Measurements from ENCODE around the gene PI4K2A. TPM values are rescaled to one million over a fixed set of nuclear protein-coding genes. Genes with fewer than 3 reads are reported as not detected.

Gene PI4K2A
- 17.7 and 18.4 TPM in 2 replicates for total RNA-seq
- total RNA-seq (2013), result 7.0 TPM
- polyA plus RNA-seq, result 7.9 and 26.6 TPM in 2 replicates
- polyA minus RNA-seq, result 14.8 and 18.9 TPM in 2 replicates

DNA sequence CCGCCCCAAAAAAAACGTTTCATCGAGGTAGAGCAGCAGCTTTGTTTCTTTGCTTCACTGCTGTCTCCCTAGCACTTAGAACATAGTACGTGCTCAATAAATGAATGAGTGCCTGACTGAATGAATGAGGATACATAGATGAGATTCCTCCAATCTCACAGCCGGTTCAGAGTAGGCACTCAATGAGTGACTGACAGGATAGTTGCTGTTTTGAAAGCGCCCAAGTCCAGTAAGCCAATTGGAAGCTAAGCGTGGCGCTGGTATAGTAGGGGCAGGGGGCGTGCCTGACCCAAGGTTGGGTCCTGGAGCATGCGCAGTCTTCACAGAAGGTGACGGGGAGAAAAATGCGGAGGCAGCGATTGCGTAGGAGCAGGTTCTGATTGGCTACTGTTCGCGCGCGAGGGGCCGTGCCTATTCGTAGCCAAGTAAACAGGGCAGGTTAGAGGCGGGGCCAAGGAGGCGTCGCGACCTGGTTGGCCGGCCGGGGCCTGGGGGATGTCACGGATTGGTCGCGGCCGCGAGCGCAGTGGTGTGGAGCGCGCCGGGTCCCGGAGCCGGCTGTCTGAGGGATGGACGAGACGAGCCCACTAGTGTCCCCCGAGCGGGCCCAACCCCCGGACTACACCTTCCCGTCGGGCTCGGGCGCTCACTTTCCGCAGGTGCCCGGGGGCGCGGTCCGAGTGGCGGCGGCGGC, at the start of gene PI4K2A:
TSS of gene PI4K2A (plus strand) at position 498 of the 694 bp plus-strand sequence. CDS start at position 570, 72 bp downstream.
- intact Hi-C loops (cut with micrococcal nuclease), result loop anchor here (1.0 to 2.0 kb wide), 4 partner anchors 36 to 239 kb away; partner anchors contain the start of genes AVPI1, RRP12 and ZFYVE27
- DNase-seq (peak; percentile 99), ATAC-seq (ENCODE audit: low read depth) (peak; percentile 96)
- Mint-ChIP-seq H3K27ac (peak within 1 kb of the TSS; percentile 97), H3K4me3 (peak within 1 kb of the TSS; percentile 99), H3K27me3 (no peaks in the 10 kb centered on the region), H3K9me3 (ENCODE audit: insufficient read depth) (no peaks in the 10 kb centered on the region), H3K4me1 (peaks cover 22% of the 10 kb centered on the region)
- Histone ChIP-seq H2AFZ (ENCODE audit: insufficient read depth, low read depth, low read length, poor library complexity, severe bottlenecking) (peak within 1 kb of the TSS; percentile 63), H3K79me2 (ENCODE audit: control insufficient read depth, insufficient read depth, low read length) (peaks cover 34% of the 10 kb centered on the region), H3K4me1 (ENCODE audit: control insufficient read depth in 2 of 2, insufficient read depth in 2 of 2, low read length in 2 of 2) (peaks cover 8 to 18% of the 10 kb centered on the region in 2 donors), H3K36me3 (replicated peaks in 1 of 2; ENCODE audit: control extremely low read depth in 1 of 2, control insufficient read depth in 1 of 2, extremely low read depth in 1 of 2, insufficient read depth in 2 of 2, low read length in 1 of 2) (peaks cover 0 to 11% of the 10 kb centered on the region in 2 experiments), H3K27ac (ENCODE audit: low read length in 2 of 2) (peak within 1 kb of the TSS; percentile 70 to 86), H3K27me3 (replicated peaks in 1 of 4; ENCODE audit: control extremely low read depth in 1 of 4, control insufficient read depth in 3 of 4, insufficient read depth in 4 of 4, low read length in 3 of 4) (no peaks in the 10 kb centered on the region), H3K9me3 (ENCODE audit: control extremely low read depth in 1 of 3, control insufficient read depth in 2 of 3, insufficient read depth in 1 of 3, low read length in 2 of 3) (no peaks in the 10 kb centered on the region), H3K4me3 (ENCODE audit: control extremely low read depth in 1 of 5, extremely low read depth in 1 of 5, insufficient read depth in 1 of 5, low read depth in 2 of 5, low read length in 4 of 5) (peak within 1 kb of the TSS; percentile 43 to 84 (median 77)), H3K4me2 (replicated peaks; ENCODE audit: low read depth, low read length, poor library complexity, severe bottlenecking) (peak within 1 kb of the TSS; percentile 99), H3K9ac (ENCODE audit: low read length) (peak within 1 kb of the TSS; percentile 85), H4K20me1 (ENCODE audit: control insufficient read depth, insufficient read depth, low read length, poor library complexity, severe bottlenecking) (no peaks in the 10 kb centered on the region)
- ChIA-PET CTCF (no interaction called here), POLR2A (interaction anchor here (0.6 to 1.9 kb wide), 4 partner anchors 9 to 1664 kb away, joined by 3 to 7 read pairs (median 4); partner anchors contain the start of genes R3HCC1L and ZFYVE27)
- WGBS (ENCODE audit: insufficient coverage), result 1% methylated on average over 51 of the region's 54 CpGs
- no peak for TF ChIP-seq EZH2 (IDR thresholded peaks at IDR 0.05; ENCODE audit: borderline replicate concordance, insufficient read depth, low read depth, low read length, poor library complexity, severe bottlenecking)

DNA sequence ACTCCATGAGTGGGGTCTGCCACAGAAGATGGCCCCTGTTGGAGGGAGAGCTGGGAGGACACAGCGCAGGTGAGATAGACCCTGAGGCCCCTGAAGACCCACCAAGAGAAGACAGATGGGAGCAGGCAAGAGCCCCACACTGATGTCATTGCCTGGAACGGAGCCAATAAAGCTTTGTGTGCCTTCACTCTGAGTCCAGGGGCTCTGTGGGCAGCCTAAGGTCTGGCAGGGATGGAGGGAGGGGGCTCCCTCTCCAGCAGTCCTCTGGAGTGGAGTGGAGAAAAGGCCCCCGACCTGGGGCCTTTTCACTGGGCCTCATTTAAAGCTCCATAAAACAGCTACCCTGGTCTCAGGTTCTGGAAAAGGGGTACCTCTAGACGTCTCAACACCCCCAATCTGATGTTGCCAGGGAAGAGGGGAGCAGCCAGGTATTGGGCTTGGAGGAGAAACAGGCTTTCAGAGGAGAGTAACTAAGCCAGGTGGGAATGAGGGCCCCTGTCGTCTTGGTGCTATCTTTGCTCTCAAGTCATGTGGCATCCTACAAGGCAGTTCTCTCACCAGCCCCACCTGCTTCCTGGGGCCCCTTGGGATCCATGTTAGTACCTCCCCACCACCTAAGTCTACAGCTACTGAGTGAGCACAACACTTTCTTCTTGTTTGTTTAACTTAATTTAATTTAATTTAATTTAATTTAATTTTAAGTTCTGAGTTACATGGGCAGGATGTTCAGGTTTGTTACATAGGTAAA, 49.5 kb upstream of the PI4K2A start:
- no peak overlapping the region for H3K9ac ChIP-seq (ENCODE audit: low read length)
- no peaks in the 10 kb centered on the region for H3K27me3 ChIP-seq (replicated peaks in 1 of 4; ENCODE audit: control extremely low read depth in 1 of 4, control insufficient read depth in 3 of 4, insufficient read depth in 4 of 4, low read length in 3 of 4)
- no peaks in the 10 kb centered on the region for H3K9me3 ChIP-seq (ENCODE audit: control extremely low read depth in 1 of 3, control insufficient read depth in 2 of 3, insufficient read depth in 1 of 3, low read length in 2 of 3)
- Mint-ChIP-seq H3K9me3 (ENCODE audit: insufficient read depth) (no peaks in the 10 kb centered on the region), H3K27me3 (peaks cover 3% of the 10 kb centered on the region), H3K4me1 (no peaks in the 10 kb centered on the region), H3K4me3 (no peak overlapping the region), H3K27ac (no peak overlapping the region)
- H3K27ac ChIP-seq (ENCODE audit: low read length in 2 of 2), result no peak overlapping the region
- no peaks in the 10 kb centered on the region for H3K79me2 ChIP-seq (ENCODE audit: control insufficient read depth, insufficient read depth, low read length)
- no peaks in the 10 kb centered on the region for H4K20me1 ChIP-seq (ENCODE audit: control insufficient read depth, insufficient read depth, low read length, poor library complexity, severe bottlenecking)
- no peak overlapping the region for H3K4me3 ChIP-seq (ENCODE audit: control extremely low read depth in 1 of 5, extremely low read depth in 1 of 5, insufficient read depth in 1 of 5, low read depth in 2 of 5, low read length in 4 of 5)
- POLR2A ChIA-PET, result interaction anchor here (0.6 kb wide), 1 partner anchor 180 kb away, joined by 4 read pairs; no protein-coding TSS in a partner anchor
- H3K4me1 ChIP-seq (ENCODE audit: control insufficient read depth in 2 of 2, insufficient read depth in 2 of 2, low read length in 2 of 2), result no peaks in the 10 kb centered on the region
- WGBS (ENCODE audit: insufficient coverage), result 100% methylated on average over 2 of the region's 5 CpGs
- H3K4me2 ChIP-seq (replicated peaks; ENCODE audit: low read depth, low read length, poor library complexity, severe bottlenecking), result no peak overlapping the region
- no peak for DNase-seq
- CTCF ChIA-PET, result interaction anchor here (1.3 kb wide), 1 partner anchor 18 kb away, joined by 3 read pairs; the partner anchor contains the start of gene ANKRD2
- ATAC-seq (ENCODE audit: low read depth), result no peak
- no peaks in the 10 kb centered on the region for H3K36me3 ChIP-seq (replicated peaks in 1 of 2; ENCODE audit: control extremely low read depth in 1 of 2, control insufficient read depth in 1 of 2, extremely low read depth in 1 of 2, insufficient read depth in 2 of 2, low read length in 1 of 2)
- intact Hi-C loops (cut with micrococcal nuclease), result no loop called here
- no peak for TF ChIP-seq EZH2 (IDR thresholded peaks at IDR 0.05; ENCODE audit: borderline replicate concordance, insufficient read depth, low read depth, low read length, poor library complexity, severe bottlenecking)
- TF ChIP-seq, protein P1, sequence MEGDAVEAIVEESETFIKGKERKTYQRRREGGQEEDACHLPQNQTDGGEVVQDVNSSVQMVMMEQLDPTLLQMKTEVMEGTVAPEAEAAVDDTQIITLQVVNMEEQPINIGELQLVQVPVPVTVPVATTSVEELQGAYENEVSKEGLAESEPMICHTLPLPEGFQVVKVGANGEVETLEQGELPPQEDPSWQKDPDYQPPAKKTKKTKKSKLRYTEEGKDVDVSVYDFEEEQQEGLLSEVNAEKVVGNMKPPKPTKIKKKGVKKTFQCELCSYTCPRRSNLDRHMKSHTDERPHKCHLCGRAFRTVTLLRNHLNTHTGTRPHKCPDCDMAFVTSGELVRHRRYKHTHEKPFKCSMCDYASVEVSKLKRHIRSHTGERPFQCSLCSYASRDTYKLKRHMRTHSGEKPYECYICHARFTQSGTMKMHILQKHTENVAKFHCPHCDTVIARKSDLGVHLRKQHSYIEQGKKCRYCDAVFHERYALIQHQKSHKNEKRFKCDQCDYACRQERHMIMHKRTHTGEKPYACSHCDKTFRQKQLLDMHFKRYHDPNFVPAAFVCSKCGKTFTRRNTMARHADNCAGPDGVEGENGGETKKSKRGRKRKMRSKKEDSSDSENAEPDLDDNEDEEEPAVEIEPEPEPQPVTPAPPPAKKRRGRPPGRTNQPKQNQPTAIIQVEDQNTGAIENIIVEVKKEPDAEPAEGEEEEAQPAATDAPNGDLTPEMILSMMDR (IDR thresholded peaks at IDR 0.05), result no peak
- H2AFZ ChIP-seq (ENCODE audit: insufficient read depth, low read depth, low read length, poor library complexity, severe bottlenecking), result no peak overlapping the region

Data from B cell (primary cell).